Tibial nerve (tissue), 3 donors: ENCODE results near the gene CLEC16A.

ENCODE experiments used
- CTCF ChIP-seq, 5 experiments: fragments of 200-600 bp in 3 of 5; fragments of 450-650 bp in 2 of 5; sonication (generic) in 3 of 5; IDR thresholded peaks; one replicate each; pipeline ENCODE4 v1.5.1; 2016 to 2019; ENCODE audit warnings: antibody characterized with exemption in 5 of 5, mild to moderate bottlenecking in 3 of 5, moderate library complexity in 2 of 5
- POLR2A ChIP-seq, 2 donors: fragments of 450-650 bp; IDR thresholded peaks; one replicate each; pipeline ENCODE4 v1.6.1; 2017; ENCODE audit warnings: antibody characterized with exemption in 2 of 2, mild to moderate bottlenecking in 2 of 2, moderate library complexity in 2 of 2

DNA sequence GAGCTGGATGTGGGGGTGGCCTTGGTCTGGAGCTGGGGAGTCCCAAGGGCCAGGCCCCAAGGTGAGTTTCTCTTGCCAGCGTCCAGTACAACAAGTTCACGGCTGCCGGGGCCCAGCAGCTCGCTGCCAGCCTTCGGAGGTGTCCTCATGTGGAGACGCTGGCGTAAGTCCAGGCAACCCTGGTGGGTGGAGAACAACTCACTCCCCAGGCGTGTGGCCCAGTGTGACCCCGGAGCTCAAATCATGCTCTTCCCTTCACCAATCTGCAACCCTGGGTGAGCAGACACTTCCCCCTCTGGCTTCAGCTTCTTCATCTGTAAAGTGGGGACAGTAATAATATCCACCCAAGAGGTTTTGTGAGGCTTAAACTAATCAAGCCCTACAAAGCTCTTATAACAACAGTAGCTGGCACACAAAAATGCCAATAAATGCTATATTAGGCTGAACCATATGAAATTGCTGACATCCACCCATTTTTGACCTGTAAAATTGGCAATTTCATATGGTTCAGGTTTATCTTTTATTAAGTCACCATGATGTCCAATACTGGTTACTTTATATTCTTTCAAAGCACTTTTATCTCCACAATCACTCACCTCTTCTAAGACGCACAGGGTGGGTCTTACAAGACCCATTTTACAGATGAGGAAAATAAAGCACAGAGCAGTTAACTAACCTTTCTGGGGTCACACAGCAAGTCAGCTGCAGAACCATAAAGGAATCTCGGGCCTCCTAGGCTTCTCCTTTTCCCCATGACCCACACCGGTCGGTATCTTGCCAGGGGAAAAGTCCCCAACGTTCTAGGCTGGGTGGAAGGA is 21.8 kb upstream of the CLEC16A start:
- no peak for TF ChIP-seq CTCF (IDR thresholded peaks at IDR 0.05)
- no peak for TF ChIP-seq POLR2A (IDR thresholded peaks at IDR 0.05)
